ENCODE measurements around the gene UNC5CL. TPM values are rescaled to one million over a fixed set of nuclear protein-coding genes. Genes with fewer than 3 reads are reported as not detected.
A peak's percentile ranks its signal among the peaks of the same experiment; 100 is the strongest.

UNC5CL gene
- total and polyA plus RNA-seq, 4 donors = 1.6 to 4.0 (median 2.1) TPM

- 82 to 90% methylated on average over 1 of the region's 1 CpG for WGBS, 2 donors
- Histone ChIP-seq H3K4me3 (no peak overlapping the region), H3K36me3 (ENCODE audit: control insufficient read depth in 4 of 4, insufficient read depth in 4 of 4, low read length in 4 of 4) (no peaks in the 10 kb centered on the region), H3K9me3 (ENCODE audit: control insufficient read depth in 4 of 4, insufficient read depth in 3 of 4, low read length in 3 of 4) (no peaks in the 10 kb centered on the region), H3K27me3 (ENCODE audit: control insufficient read depth in 3 of 3, insufficient read depth in 3 of 3, low read length in 2 of 3) (no peaks in the 10 kb centered on the region), H3K9ac (ENCODE audit: insufficient read depth in 1 of 2, low read length in 2 of 2) (no peak overlapping the region), H3K27ac (ENCODE audit: low read depth in 1 of 2, low read length in 1 of 2) (peak overlapping the region in 1 of 2 donors; percentile 49), H3K4me1 (ENCODE audit: control insufficient read depth in 5 of 5, insufficient read depth in 5 of 5, low read length in 5 of 5) (peaks cover 0 to 8% (median 0%) of the 10 kb centered on the region in 5 donors)
- DNase-seq = no peak
- no peak for TF ChIP-seq CTCF (IDR thresholded peaks at IDR 0.05; ENCODE audit: control extremely low read depth, extremely low read depth)
- no peak for ATAC-seq (ENCODE audit: insufficient read depth, low FRiP score)
Measured at GRCh38 chr6:41049521-41049920, 10.5 kb upstream of the UNC5CL start.

- no peaks in the 10 kb centered on the region for H3K27me3 ChIP-seq (ENCODE audit: control insufficient read depth in 3 of 3, insufficient read depth in 3 of 3, low read length in 2 of 3)
- H3K9me3 ChIP-seq (ENCODE audit: control insufficient read depth in 4 of 4, insufficient read depth in 3 of 4, low read length in 3 of 4) = no peaks in the 10 kb centered on the region
- H3K4me1 ChIP-seq (ENCODE audit: control insufficient read depth in 5 of 5, insufficient read depth in 5 of 5, low read length in 5 of 5) = peaks cover 0 to 8% (median 0%) of the 10 kb centered on the region in 5 donors
- no peak for TF ChIP-seq CTCF (IDR thresholded peaks at IDR 0.05; ENCODE audit: control extremely low read depth, extremely low read depth)
- ATAC-seq (ENCODE audit: insufficient read depth, low FRiP score) (no peak), DNase-seq (peak in 1 of 3 donors; percentile 18)
- H3K27ac ChIP-seq (ENCODE audit: low read depth in 1 of 2, low read length in 1 of 2) = no peak overlapping the region
- no peak overlapping the region for H3K4me3 ChIP-seq
- no peak overlapping the region for H3K9ac ChIP-seq (ENCODE audit: insufficient read depth in 1 of 2, low read length in 2 of 2)
- 72 to 77% methylated on average over 9 of the region's 9 CpGs for WGBS, 2 donors
- no peaks in the 10 kb centered on the region for H3K36me3 ChIP-seq (ENCODE audit: control insufficient read depth in 4 of 4, insufficient read depth in 4 of 4, low read length in 4 of 4)
Measured at GRCh38 chr6:41047745-41048732, 9.0 kb upstream of the UNC5CL start.

GRCh38 chr6:41047306-41047705 is 8.3 kb upstream of the UNC5CL start:
- no peaks in the 10 kb centered on the region for H3K27me3 ChIP-seq (ENCODE audit: control insufficient read depth in 3 of 3, insufficient read depth in 3 of 3, low read length in 2 of 3)
- ATAC-seq (ENCODE audit: insufficient read depth, low FRiP score) (no peak), DNase-seq (no peak)
- no peak for TF ChIP-seq CTCF (IDR thresholded peaks at IDR 0.05; ENCODE audit: control extremely low read depth, extremely low read depth)
- H3K9me3 ChIP-seq (ENCODE audit: control insufficient read depth in 4 of 4, insufficient read depth in 3 of 4, low read length in 3 of 4) = no peaks in the 10 kb centered on the region
- no peak overlapping the region for H3K9ac ChIP-seq (ENCODE audit: insufficient read depth in 1 of 2, low read length in 2 of 2)
- H3K4me3 ChIP-seq = no peak overlapping the region
- H3K4me1 ChIP-seq (ENCODE audit: control insufficient read depth in 5 of 5, insufficient read depth in 5 of 5, low read length in 5 of 5) = peaks cover 0 to 8% (median 0%) of the 10 kb centered on the region in 5 donors
- no peak overlapping the region for H3K27ac ChIP-seq (ENCODE audit: low read depth in 1 of 2, low read length in 1 of 2)
- WGBS, 2 donors = 97 to 100% methylated on average over 2 of the region's 2 CpGs
- H3K36me3 ChIP-seq (ENCODE audit: control insufficient read depth in 4 of 4, insufficient read depth in 4 of 4, low read length in 4 of 4) = no peaks in the 10 kb centered on the region
